HG02763 (cell line): Measurements from ENCODE around the gene TXNDC11.

ENCODE experiments used
- ATAC-seq: cut with Tn5 transposase; IDR thresholded peaks from one replicate; pipeline ENCODE4 v1.9.1; 2021; ENCODE audit warnings: mild to moderate bottlenecking, moderate library complexity; ENCODE audit not compliant: unreplicated experiment

The TXNDC11 gene

GRCh38 chr16:11721781-11722467, 20.7 kb downstream of the TXNDC11 start:
- no peak for ATAC-seq

DNA sequence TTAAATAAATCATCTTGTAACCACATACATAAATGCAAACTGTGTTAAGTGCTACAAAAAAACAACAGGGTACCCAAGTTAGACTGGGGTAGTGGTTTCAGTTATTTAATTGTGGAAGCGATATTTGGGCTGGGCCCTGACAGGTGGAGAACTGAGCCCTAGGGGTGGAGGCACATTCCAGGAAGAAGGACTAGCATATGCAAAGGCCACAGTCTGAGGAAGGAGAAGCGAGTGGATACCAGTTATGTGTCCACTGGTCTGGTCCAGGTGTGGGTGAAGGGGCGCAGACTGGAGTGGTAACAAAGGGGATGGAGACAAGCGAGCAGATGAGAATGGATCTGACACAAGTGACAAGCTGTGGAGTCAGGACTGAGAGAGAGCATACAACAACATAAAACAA, 22.9 kb downstream of the TXNDC11 start:
- no peak for ATAC-seq

- no peak for ATAC-seq
Observed at GRCh38 chr16:11719171-11719570, 23.5 kb downstream of the TXNDC11 start.

DNA sequence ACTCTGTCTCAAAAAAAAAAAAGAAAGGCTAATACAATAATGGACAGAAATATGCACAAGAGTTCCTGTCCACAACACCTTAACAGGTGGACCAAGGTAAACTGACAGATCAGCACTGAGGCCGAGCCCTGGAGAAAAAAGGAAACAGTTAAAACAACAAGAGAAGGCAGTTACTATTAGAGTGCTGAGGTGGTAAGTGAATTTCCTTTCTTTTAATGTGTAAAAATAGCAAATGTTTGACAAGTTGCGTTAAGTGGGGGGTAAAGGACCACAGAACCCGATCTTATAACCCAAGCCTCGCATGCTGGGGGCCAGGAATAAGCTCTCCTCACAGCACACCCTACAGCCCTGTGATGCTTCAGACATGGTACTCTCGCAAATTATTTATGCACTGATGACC, 24.8 kb downstream of the TXNDC11 start:
- ATAC-seq: no peak

- ATAC-seq: no peak
Observed at GRCh38 chr16:11716336-11716735, 26.3 kb downstream of the TXNDC11 start.

DNA sequence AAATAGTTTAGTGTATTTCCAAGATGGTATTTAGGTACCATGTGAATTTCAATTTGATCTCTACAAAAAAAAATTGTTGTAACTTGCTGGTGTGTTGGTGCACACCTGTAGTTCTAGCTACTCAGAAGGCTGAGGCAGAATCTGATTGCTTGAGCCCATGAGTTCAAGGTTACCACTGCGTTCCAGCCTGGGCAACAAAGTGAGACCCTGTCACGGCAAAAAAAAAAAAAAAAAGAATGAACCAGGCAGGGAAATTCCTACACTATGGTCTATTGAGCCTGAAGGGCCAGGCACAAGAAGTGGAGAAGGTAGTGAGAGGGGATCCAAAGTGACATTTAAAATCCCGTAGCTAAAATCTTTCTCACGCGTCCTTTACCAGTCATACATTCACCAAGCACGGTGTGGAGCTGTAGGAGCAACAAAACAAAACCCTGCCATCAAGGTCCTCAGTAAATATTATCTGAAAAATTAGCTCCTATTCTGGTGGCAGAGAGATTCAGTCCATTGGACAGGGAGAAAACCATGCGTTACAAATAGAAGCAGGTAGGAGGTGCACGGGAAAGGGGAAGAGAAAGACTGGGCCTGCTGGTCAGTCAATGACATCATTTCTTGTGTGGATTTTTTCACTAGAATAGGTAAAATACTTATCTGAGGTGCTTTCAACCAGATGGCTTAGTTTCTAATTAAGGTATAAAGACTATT, 27.3 kb downstream of the TXNDC11 start:
- ATAC-seq: no peak

DNA sequence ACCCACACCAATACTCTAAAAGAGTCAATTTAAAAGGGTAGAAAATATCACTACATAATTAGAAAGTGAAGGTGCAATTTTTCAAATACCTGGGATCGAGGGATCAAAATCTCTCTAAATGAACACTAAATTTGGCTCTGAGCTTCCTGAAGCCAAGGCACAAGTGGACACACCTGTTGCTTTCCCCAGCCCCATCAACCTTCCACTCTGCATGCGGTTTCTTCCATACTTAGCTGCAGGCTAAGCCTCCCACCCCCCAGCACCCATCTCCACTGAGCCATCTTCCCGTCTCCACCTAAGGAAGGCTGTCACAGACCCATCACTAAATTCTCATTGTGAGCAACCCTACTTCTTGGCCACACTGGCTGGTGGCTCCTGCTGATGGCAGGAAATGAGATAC, 30.5 kb downstream of the TXNDC11 start:
- no peak for ATAC-seq

GRCh38 chr16:11711662-11712061, 31.0 kb downstream of the TXNDC11 start:
- no peak for ATAC-seq

- no peak for ATAC-seq
Observed at GRCh38 chr16:11708421-11708820, 34.2 kb downstream of the TXNDC11 start.

DNA sequence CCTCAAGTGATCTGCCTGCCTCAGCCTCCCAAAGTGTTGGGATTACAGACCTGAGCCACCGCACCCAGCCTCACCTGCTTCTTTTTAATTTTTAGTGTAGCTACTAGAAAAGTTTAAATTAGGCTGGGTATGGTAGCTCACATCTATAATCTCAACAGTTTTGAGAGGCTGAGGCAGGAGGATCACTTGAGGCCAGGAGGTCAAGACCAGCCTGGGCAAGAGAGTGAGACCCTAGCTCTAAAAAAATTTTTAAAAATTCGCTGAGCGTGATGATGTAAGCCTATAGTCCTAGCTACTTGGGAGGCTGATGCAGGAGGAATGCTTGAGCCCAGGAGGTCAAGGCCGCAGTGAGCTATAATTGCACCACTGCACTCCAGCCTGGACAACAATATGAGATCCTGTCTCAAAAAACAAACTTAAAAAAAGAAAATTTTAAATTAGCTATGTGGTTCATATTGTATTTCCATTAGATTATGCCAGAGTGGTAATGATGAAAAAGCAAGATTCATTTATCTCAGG, 34.9 kb downstream of the TXNDC11 start:
- ATAC-seq: no peak

- ATAC-seq: peak; percentile 56
Observed at GRCh38 chr16:11706180-11706742, 36.4 kb downstream of the TXNDC11 start.

DNA sequence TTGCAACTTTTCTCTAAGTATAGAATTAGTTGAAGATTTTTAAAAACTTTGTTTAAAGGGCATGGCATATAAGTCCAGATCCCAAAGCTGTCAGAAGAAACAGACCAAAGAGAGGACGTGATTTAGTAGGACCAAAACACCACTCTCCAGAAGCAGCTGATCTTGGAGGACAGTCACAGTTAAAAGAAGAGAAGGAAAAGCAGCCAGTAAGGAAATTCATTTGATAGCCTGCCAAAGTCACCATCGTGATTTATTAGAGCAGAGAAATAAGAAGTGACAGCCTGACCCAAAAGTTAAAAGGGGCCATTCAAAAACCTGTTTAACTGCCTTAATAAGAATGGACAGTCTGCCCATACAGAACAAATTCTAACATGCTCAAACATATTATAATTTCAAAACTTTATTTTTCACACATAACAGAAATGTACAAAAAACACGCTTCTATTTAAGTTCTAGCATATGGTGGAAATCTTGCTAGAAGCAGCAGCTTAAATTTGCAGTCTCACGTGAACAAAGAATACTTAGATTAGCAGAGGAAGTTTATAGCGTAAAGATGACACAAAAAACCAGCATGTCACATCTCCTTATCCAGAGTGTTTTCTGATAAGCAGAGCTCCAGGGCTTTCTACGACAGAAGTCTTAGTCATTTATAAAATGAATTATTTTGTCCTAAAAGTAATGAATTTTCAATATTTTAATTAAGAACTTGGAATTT, 37.2 kb downstream of the TXNDC11 start:
- ATAC-seq: no peak

GRCh38 chr16:11700264-11701029, 42.2 kb downstream of the TXNDC11 start:
- no peak for ATAC-seq

- no peak for ATAC-seq
Observed at GRCh38 chr16:11699234-11699894, 43.3 kb downstream of the TXNDC11 start.

GRCh38 chr16:11698271-11698689, 44.4 kb downstream of the TXNDC11 start:
- ATAC-seq: no peak

DNA sequence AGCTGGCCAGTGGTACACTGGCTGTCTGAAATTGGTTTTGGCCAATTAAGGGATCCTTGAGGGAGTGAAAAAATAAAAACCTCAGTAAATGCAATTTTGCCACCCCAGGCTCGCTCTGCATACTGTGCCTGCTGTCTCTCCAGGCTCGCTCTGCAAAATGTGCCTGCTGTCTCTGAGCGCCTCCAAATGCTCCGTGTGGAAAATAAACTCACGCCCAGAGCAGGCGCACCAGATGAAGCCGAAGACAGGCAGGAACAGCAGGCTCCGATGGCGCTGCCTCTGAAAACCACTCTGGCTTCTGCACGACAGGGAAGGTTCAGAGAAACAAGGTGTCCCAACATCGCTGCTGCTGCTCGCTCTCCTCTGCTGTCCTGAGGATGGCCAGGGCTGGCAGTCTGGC, 45.3 kb downstream of the TXNDC11 start:
- no peak for ATAC-seq

GRCh38 chr16:11696266-11697012, 46.2 kb downstream of the TXNDC11 start:
- no peak for ATAC-seq

- ATAC-seq: no peak
Observed at GRCh38 chr16:11692651-11693050, 50.0 kb downstream of the TXNDC11 start.

DNA sequence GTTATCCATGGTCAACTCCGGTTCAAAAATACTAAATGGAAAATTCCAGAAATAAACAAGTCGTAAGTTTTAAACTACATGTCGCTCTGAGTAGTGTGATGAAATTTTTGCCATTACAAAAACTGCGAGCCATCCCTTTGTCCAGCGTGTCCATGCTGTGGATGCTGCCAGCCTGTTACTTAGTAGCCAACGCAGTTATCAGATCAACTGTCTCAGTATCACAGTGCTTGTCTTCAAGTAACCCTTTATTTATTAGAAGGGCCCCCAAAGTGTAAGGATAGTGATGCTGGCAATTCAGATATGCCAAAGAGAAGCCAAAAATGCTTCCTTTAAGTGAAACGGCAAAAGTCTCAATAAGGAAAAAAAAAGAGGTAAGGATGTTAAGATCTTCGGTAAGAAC, 50.5 kb downstream of the TXNDC11 start:
- no peak for ATAC-seq
